Lower leg skin (tissue), 3 donors: ENCODE data around the gene CUTA.

Experiments used
- CTCF ChIP-seq, 3 donors: fragments of 450-650 bp; IDR thresholded peaks; one replicate each; pipeline ENCODE4 v1.5.1; 2016; ENCODE audit warnings: antibody characterized with exemption in 3 of 3, mild to moderate bottlenecking in 3 of 3, moderate library complexity in 2 of 3
- POLR2A ChIP-seq, 2 donors: fragments of 450-650 bp; IDR thresholded peaks; one replicate each; pipeline ENCODE4 v1.6.1; 2016 to 2017; ENCODE audit warnings: antibody characterized with exemption in 2 of 2, mild to moderate bottlenecking in 1 of 2, moderate library complexity in 1 of 2

DNA sequence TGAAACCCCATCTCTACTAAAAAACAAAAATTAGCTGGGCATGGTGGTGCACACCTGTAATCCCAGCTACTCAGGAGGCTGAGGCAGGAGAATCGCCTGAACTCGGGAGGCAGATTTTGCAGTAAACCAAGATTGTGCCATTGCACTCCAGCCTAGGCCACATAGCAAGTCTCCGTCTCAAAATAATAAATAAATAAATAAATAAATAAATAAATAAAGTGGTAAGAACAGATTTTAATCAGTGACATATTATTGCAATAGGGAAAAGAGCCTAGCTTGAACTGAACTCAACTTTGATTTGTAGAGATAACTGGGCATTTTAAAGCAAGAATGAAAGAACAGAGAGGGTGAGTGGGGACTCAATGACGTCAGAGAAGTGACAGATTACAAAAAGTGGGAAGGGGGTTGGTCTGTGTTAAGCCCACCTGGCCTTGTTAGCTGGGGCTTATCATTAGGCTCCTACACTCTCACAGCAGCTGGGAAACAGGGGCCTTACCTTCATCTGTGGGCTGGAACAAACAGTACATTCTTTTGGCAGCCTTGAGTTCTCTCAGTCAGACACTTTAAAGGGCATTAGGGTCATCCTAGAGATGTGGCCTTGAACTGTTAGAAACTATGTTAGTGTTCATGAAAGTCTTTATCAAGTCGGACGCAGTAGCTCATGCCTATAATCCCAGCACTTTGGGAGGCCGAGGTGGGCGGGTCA is 50.7 kb downstream of the CUTA start:
- TF ChIP-seq POLR2A (IDR thresholded peaks at IDR 0.05) (no peak), CTCF (IDR thresholded peaks at IDR 0.05) (no peak)
